Keratinocyte (primary cell): ENCODE results near the gene GSPT1. TPM values are rescaled to one million over a fixed set of nuclear protein-coding genes. Genes with fewer than 3 reads are reported as not detected.

ENCODE experiments used
- DNase-seq: peaks from one replicate; pipeline ENCODE4 v3.0.0-alpha.2; 2011; ENCODE audit warnings: low read depth, missing footprints, low spot score
- FAIRE-seq: peaks from 2 replicates; lab custom pipeline; 2011; peaks lifted over from hg19 to GRCh38; lab: Jason Lieb, UNC
- H2AFZ ChIP-seq: 2 replicates; pipeline ENCODE4 v1.6.0; 2012; ENCODE audit warnings: low read length, control low read depth, inconsistent platforms; ENCODE audit not compliant: control insufficient read depth
- H3K27ac ChIP-seq: 2 replicates; pipeline ENCODE4 v1.5.1; 2011; ENCODE audit warnings: low read length; ENCODE audit not compliant: control insufficient read depth, insufficient read depth
- H3K27me3 ChIP-seq: 3 replicates; pipeline ENCODE4 v1.6.0; 2011; ENCODE audit warnings: low read length; ENCODE audit not compliant: control insufficient read depth, insufficient read depth; ENCODE audit errors: extremely low read depth
- H3K36me3 ChIP-seq, 2 experiments: 2 replicates in 1 of 2; 3 replicates in 1 of 2; pipeline ENCODE4 v1.5.1; 2011; ENCODE audit warnings: low read length in 2 of 2, mild to moderate bottlenecking in 1 of 2; ENCODE audit not compliant: control insufficient read depth in 2 of 2, insufficient read depth in 2 of 2; ENCODE audit errors: extremely low read depth in 1 of 2
- H3K4me1 ChIP-seq: 3 replicates; pipeline ENCODE4 v1.5.1; 2011; ENCODE audit warnings: low read length; ENCODE audit not compliant: control insufficient read depth, insufficient read depth; ENCODE audit errors: extremely low read depth
- H3K4me2 ChIP-seq: 3 replicates; pipeline ENCODE4 v1.6.0; 2011; ENCODE audit warnings: low read depth, low read length; ENCODE audit not compliant: control insufficient read depth, insufficient read depth; ENCODE audit errors: extremely low read depth
- H3K4me3 ChIP-seq, 3 experiments: fragments of 200-600 bp in 1 of 3; sonication (generic) in 1 of 3; 2 replicates in 2 of 3; 3 replicates in 1 of 3; pipeline ENCODE4 v1.5.1; 2011 to 2016; ENCODE audit warnings: low read length in 3 of 3, mild to moderate bottlenecking in 3 of 3, control low read depth in 2 of 3, inconsistent platforms in 1 of 3, low read depth in 1 of 3, mixed read lengths in 1 of 3, mixed run types in 1 of 3, moderate library complexity in 1 of 3; ENCODE audit not compliant: control insufficient read depth in 2 of 3, insufficient read depth in 2 of 3; ENCODE audit errors: extremely low read depth in 1 of 3
- H3K79me2 ChIP-seq: 2 replicates; pipeline ENCODE4 v1.6.0; 2012; ENCODE audit warnings: low read length; ENCODE audit not compliant: control insufficient read depth, insufficient read depth
- H3K9ac ChIP-seq: 3 replicates; pipeline ENCODE4 v1.6.0; 2011; ENCODE audit warnings: low read length; ENCODE audit not compliant: control insufficient read depth, insufficient read depth; ENCODE audit errors: extremely low read depth
- H3K9me1 ChIP-seq: 3 replicates; pipeline ENCODE4 v1.6.0; 2011; ENCODE audit warnings: low read length; ENCODE audit not compliant: control insufficient read depth, insufficient read depth; ENCODE audit errors: extremely low read depth
- H3K9me3 ChIP-seq: 2 replicates; pipeline ENCODE4 v1.5.1; 2012; ENCODE audit warnings: low read depth, low read length; ENCODE audit not compliant: control insufficient read depth
- H4K20me1 ChIP-seq: 3 replicates; pipeline ENCODE4 v1.6.0; 2011; ENCODE audit warnings: low read length; ENCODE audit not compliant: control insufficient read depth, insufficient read depth; ENCODE audit errors: extremely low read depth
- EZH2 ChIP-seq: IDR thresholded peaks from one replicate; pipeline ENCODE4 v1.6.1; 2012; ENCODE audit warnings: inconsistent platforms, mild to moderate bottlenecking, low read length, moderate library complexity
- dilution Hi-C: fragments of 300-500 bp; cut with MboI; formaldehyde crosslinking; loops from one replicate; pipeline ENCODE4 v1.7.0; 2020; ENCODE audit warnings: low sequenced_read_pairs; ENCODE audit not compliant: extremely low pct_ligation_motif_present
- polyA plus RNA-seq, 5 experiments: library from polyadenylated mRNA; depleted of rRNA in 3 of 5; stranded (reverse) in 3 of 5; stranded (forward) in 1 of 5; unstranded in 1 of 5; fragments of >200 nt; gene quantifications; 1 replicate in 1 of 5; 2 replicates in 3 of 5; 3 replicates in 1 of 5; pipeline versions ENCODE4 v1.2.1 to v1.2.3, GENCODE V29; 2011 to 2012; ENCODE audit warnings: missing spikeins in 2 of 5, low read depth in 1 of 5, low replicate concordance in 1 of 5
- TF ChIP-seq, protein P1 (sequence below), 3 experiments: IDR thresholded peaks in 1 of 3; conservative IDR thresholded peaks in 1 of 3; optimal IDR thresholded peaks in 1 of 3; 2 replicates in 2 of 3; 3 replicates in 1 of 3; pipeline versions ENCODE3 to v1.5.1; 2011; ENCODE audit warnings: low read length in 3 of 3, mild to moderate bottlenecking in 3 of 3, moderate library complexity in 2 of 3, control low read depth in 1 of 3, inconsistent platforms in 1 of 3; ENCODE audit not compliant: insufficient read depth in 2 of 3; ENCODE audit errors: extremely low read depth in 1 of 3

The GSPT1 gene
- polyA plus RNA-seq, 1 donor (not counting 4 experiments of a cell fraction or from before 2014, with no cell fraction given), result 163 TPM

- Histone ChIP-seq H3K4me2 (no peak overlapping the region), H3K9me1 (no peaks in the 10 kb centered on the region), H3K4me3 (no peak overlapping the region), H3K9ac (no peak overlapping the region), H3K4me1 (no peaks in the 10 kb centered on the region), H2AFZ (no peak overlapping the region), H3K79me2 (no peaks in the 10 kb centered on the region), H3K27ac (no peak overlapping the region), H3K27me3 (no peaks in the 10 kb centered on the region), H3K9me3 (no peaks in the 10 kb centered on the region), H4K20me1 (no peaks in the 10 kb centered on the region), H3K36me3 (no peaks in the 10 kb centered on the region)
- DNase-seq (no peak), FAIRE-seq (peak; percentile 13)
- dilution Hi-C loops, result no loop called here
- TF ChIP-seq EZH2, result no peak
- TF ChIP-seq, protein P1, sequence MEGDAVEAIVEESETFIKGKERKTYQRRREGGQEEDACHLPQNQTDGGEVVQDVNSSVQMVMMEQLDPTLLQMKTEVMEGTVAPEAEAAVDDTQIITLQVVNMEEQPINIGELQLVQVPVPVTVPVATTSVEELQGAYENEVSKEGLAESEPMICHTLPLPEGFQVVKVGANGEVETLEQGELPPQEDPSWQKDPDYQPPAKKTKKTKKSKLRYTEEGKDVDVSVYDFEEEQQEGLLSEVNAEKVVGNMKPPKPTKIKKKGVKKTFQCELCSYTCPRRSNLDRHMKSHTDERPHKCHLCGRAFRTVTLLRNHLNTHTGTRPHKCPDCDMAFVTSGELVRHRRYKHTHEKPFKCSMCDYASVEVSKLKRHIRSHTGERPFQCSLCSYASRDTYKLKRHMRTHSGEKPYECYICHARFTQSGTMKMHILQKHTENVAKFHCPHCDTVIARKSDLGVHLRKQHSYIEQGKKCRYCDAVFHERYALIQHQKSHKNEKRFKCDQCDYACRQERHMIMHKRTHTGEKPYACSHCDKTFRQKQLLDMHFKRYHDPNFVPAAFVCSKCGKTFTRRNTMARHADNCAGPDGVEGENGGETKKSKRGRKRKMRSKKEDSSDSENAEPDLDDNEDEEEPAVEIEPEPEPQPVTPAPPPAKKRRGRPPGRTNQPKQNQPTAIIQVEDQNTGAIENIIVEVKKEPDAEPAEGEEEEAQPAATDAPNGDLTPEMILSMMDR (optimal IDR thresholded peaks at IDR 0.05 in 1 of 3, IDR thresholded peaks at IDR 0.05 in 1 of 3, conservative IDR thresholded peaks at IDR 0.05 in 1 of 3; ENCODE audit: extremely low read depth in 1 of 3, insufficient read depth in 2 of 3, low read length in 3 of 3), result peak; percentile 25 to 71 (median 52)
Measured at GRCh38 chr16:11949527-11949926, 33.8 kb upstream of the GSPT1 start.

DNA sequence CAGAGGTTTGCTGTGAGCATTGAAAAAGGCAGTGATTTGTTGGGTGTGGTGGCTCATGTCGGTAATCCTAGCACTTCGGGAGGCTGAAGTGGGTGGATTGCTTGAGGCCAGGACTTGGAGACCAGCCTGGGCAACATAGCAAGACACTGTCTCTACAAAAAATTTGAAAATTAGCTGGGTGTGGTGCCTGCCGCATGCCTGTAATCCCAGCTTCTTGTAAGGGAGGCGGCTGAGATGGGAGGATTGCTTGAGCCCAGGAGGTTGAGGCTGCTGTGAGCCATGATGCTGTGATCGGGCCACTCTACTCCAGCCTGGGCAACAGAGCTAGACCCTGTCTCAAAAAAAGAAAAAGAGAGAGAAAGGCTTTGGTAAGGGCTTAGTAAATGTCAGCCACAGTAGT is 33.1 kb upstream of the GSPT1 start:
- no peaks in the 10 kb centered on the region for H4K20me1 ChIP-seq
- TF ChIP-seq, protein P1 (optimal IDR thresholded peaks at IDR 0.05 in 1 of 3, IDR thresholded peaks at IDR 0.05 in 1 of 3, conservative IDR thresholded peaks at IDR 0.05 in 1 of 3; ENCODE audit: extremely low read depth in 1 of 3, insufficient read depth in 2 of 3, low read length in 3 of 3), result no peak
- no peak for TF ChIP-seq EZH2
- DNase-seq, result no peak
- dilution Hi-C loops, result no loop called here
- no peak overlapping the region for H3K9ac ChIP-seq
- FAIRE-seq, result no peak
- no peak overlapping the region for H3K4me3 ChIP-seq
- H3K9me3 ChIP-seq, result no peaks in the 10 kb centered on the region
- no peaks in the 10 kb centered on the region for H3K79me2 ChIP-seq
- H3K27me3 ChIP-seq, result no peaks in the 10 kb centered on the region
- H3K4me1 ChIP-seq, result no peaks in the 10 kb centered on the region
- no peak overlapping the region for H3K4me2 ChIP-seq
- H3K36me3 ChIP-seq, result no peaks in the 10 kb centered on the region
- no peak overlapping the region for H3K27ac ChIP-seq
- H3K9me1 ChIP-seq, result no peaks in the 10 kb centered on the region
- no peak overlapping the region for H2AFZ ChIP-seq
